HCT116 (cell line): Measurements from ENCODE around the gene SCGB3A1. TPM values are rescaled to one million over a fixed set of nuclear protein-coding genes. Genes with fewer than 3 reads are reported as not detected.

Experiments
- ATAC-seq: fragments of 200-7000 bp; cut with Tn5 transposase; 2 replicates; pipeline ENCODE4 v1.9.1; 2020; ENCODE audit warnings: mild to moderate bottlenecking, moderate library complexity
- BruUV-seq: library from RNA; stranded (reverse); fragments of 400-500 nt; replicated peaks from 2 replicates; lab custom pipeline; 2021; lab: Mats Ljungman, UMichigan
- CTCF ChIA-PET: fragments of 300-600 bp; sonication (Branson Sonifier 250); formaldehyde crosslinking; loops from one replicate; lab custom pipeline; 2021; ENCODE audit warnings: antibody characterized with exemption; lab: Charles Lee
- POLR2A ChIA-PET: fragments of 300-600, 350-600 bp; sonication (Branson Sonifier 250); formaldehyde crosslinking; loops from one replicate; lab custom pipeline; 2021; ENCODE audit warnings: antibody characterized with exemption; lab: Charles Lee
- RAD21 ChIA-PET, 2 experiments: fragments of 300-600 bp; sonication (Branson Sonifier 250); formaldehyde crosslinking; loops; one replicate each; lab custom pipeline; 2023; ENCODE audit warnings: low total read pairs in 2 of 2; ENCODE audit not compliant: uncharacterized antibody in 2 of 2, unreplicated experiment in 2 of 2, low non-redundant PET in 1 of 2; lab: Charles Lee
- DNase-seq: peaks from one replicate; pipeline ENCODE4 v3.0.0-alpha.2; 2010; ENCODE audit warnings: low read depth, low spot score
- H2AFZ ChIP-seq: fragments of 200-600 bp; shearing (Covaris generic), sonication (generic); 2 replicates; pipeline ENCODE4 v1.6.1; 2017; ENCODE audit warnings: low read depth, mixed run types, mixed read lengths, antibody characterized with exemption, low read length; ENCODE audit not compliant: poor library complexity, severe bottlenecking
- H3K27ac ChIP-seq: 2 replicates; pipeline ENCODE4 v1.5.1; 2012; ENCODE audit warnings: low read depth, low read length
- H3K27me3 ChIP-seq: fragments of 200-600 bp; sonication (generic); 2 replicates; pipeline ENCODE4 v1.6.1; 2016; ENCODE audit warnings: mixed run types, low read length, mixed read lengths; ENCODE audit not compliant: insufficient read depth
- H3K36me3 ChIP-seq, 2 experiments: fragments of 200-500 bp in 1 of 2; fragments of 200-600 bp in 1 of 2; sonication (Bioruptor generic) in 1 of 2; sonication (generic) in 1 of 2; 2 replicates each; pipeline versions ENCODE4 v1.5.1 to v1.6.1; 2014 to 2016; ENCODE audit warnings: low read length in 2 of 2, inconsistent platforms in 1 of 2, mixed read lengths in 1 of 2, mixed run types in 1 of 2; ENCODE audit not compliant: insufficient read depth in 2 of 2, control insufficient read depth in 1 of 2
- H3K4me1 ChIP-seq, 2 experiments: fragments of 200-600 bp in 1 of 2; sonication (generic) in 1 of 2; 2 replicates each; pipeline versions ENCODE4 v1.5.1 to v1.6.1; 2012 to 2017; ENCODE audit warnings: low read length in 2 of 2, inconsistent platforms in 1 of 2, mild to moderate bottlenecking in 1 of 2, mixed read lengths in 1 of 2, mixed run types in 1 of 2, moderate library complexity in 1 of 2; ENCODE audit not compliant: insufficient read depth in 2 of 2, control insufficient read depth in 1 of 2
- H3K4me2 ChIP-seq: fragments of 200-600 bp; sonication (generic); 2 replicates; pipeline ENCODE4 v1.6.1; 2017; ENCODE audit warnings: mixed run types, low read length, mixed read lengths
- H3K4me3 ChIP-seq, 2 experiments: fragments of 200-600 bp in 1 of 2; sonication (generic) in 1 of 2; replicated peaks in 1 of 2; 2 replicates each; pipeline ENCODE4 v1.5.1; 2011 to 2016; ENCODE audit warnings: low read length in 2 of 2, control low read depth in 1 of 2, low read depth in 1 of 2, mild to moderate bottlenecking in 1 of 2, mixed read lengths in 1 of 2, mixed run types in 1 of 2
- H3K79me2 ChIP-seq: fragments of 200-600 bp; sonication (generic); 2 replicates; pipeline ENCODE4 v1.6.1; 2017; ENCODE audit warnings: mild to moderate bottlenecking, mixed run types, low read length, moderate library complexity, mixed read lengths; ENCODE audit not compliant: insufficient read depth
- H3K9ac ChIP-seq: fragments of 200-600 bp; sonication (generic); 2 replicates; pipeline ENCODE4 v1.6.1; 2016; ENCODE audit warnings: low read length, mixed read lengths
- H3K9me2 ChIP-seq: fragments of 200-600 bp; sonication (generic), shearing (Covaris generic); 2 replicates; pipeline ENCODE4 v1.6.1; 2017; ENCODE audit warnings: mixed run types, mild to moderate bottlenecking, moderate library complexity; ENCODE audit not compliant: insufficient read depth
- H3K9me3 ChIP-seq, 2 experiments: fragments of 200-500 bp in 1 of 2; fragments of 200-600 bp in 1 of 2; sonication (Bioruptor generic) in 1 of 2; sonication (generic) in 1 of 2; 2 replicates each; pipeline ENCODE4 v1.6.1; 2014 to 2017; ENCODE audit warnings: low read length in 2 of 2, mixed read lengths in 2 of 2, inconsistent platforms in 1 of 2, low read depth in 1 of 2, mild to moderate bottlenecking in 1 of 2, mixed run types in 1 of 2, moderate library complexity in 1 of 2; ENCODE audit not compliant: control insufficient read depth in 1 of 2, insufficient read depth in 1 of 2
- H4K20me1 ChIP-seq: fragments of 200-600 bp; sonication (generic), shearing (Covaris generic); 2 replicates; pipeline ENCODE4 v1.6.1; 2017; ENCODE audit warnings: mixed run types, mild to moderate bottlenecking, moderate library complexity; ENCODE audit not compliant: insufficient read depth
- ATF3 ChIP-seq: IDR thresholded peaks from 2 replicates; pipeline ENCODE4 v1.6.1; 2012
- CEBPB ChIP-seq: IDR thresholded peaks from 2 replicates; pipeline ENCODE4 v1.6.1; 2012; ENCODE audit warnings: low read depth
- EGR1 ChIP-seq: IDR thresholded peaks from 2 replicates; pipeline ENCODE4 v1.6.1; 2012; ENCODE audit warnings: low read depth
- EZH2 ChIP-seq: fragments of 200-600 bp; sonication (generic); IDR thresholded peaks from 2 replicates; pipeline ENCODE4 v1.6.1; 2017; ENCODE audit warnings: antibody characterized with exemption, mixed run types
- EZH2phosphoT487 ChIP-seq: fragments of 200-600 bp; IDR thresholded peaks from 2 replicates; pipeline ENCODE4 v1.6.1; 2018; ENCODE audit warnings: antibody characterized with exemption, borderline replicate concordance
- FOSL1 ChIP-seq: IDR thresholded peaks from 2 replicates; pipeline ENCODE4 v1.6.1; 2012; ENCODE audit warnings: low read depth
- JUND ChIP-seq: IDR thresholded peaks from 2 replicates; pipeline ENCODE4 v1.6.1; 2012
- MAX ChIP-seq: IDR thresholded peaks from 2 replicates; pipeline ENCODE4 v1.6.1; 2012
- POLR2A ChIP-seq: IDR thresholded peaks from 2 replicates; pipeline ENCODE4 v1.7.0; 2011; ENCODE audit warnings: borderline replicate concordance; ENCODE audit not compliant: insufficient read depth, insufficient read length; ENCODE audit errors: extremely low read depth
- RAD21 ChIP-seq: IDR thresholded peaks from 2 replicates; pipeline ENCODE4 v1.6.1; 2012; ENCODE audit warnings: low read depth, mild to moderate bottlenecking
- SIN3A ChIP-seq: IDR thresholded peaks from 2 replicates; pipeline ENCODE4 v1.6.1; 2012; ENCODE audit warnings: low read depth
- SRF ChIP-seq: IDR thresholded peaks from 2 replicates; pipeline ENCODE4 v1.6.1; 2012; ENCODE audit warnings: low read depth
- YY1 ChIP-seq: IDR thresholded peaks from 2 replicates; pipeline ENCODE4 v1.6.1; 2011; ENCODE audit warnings: low read length, low read depth, moderate library complexity, mild to moderate bottlenecking; ENCODE audit not compliant: insufficient replicate concordance; ENCODE audit errors: extremely low read depth
- ZFX ChIP-seq: fragments of 450-650 bp; IDR thresholded peaks from 2 replicates; pipeline ENCODE4 v1.6.1; 2017
- ZNF274 ChIP-seq: fragments of 200-500 bp; sonication (Bioruptor generic); IDR thresholded peaks from 2 replicates; pipeline ENCODE4 v1.6.1; 2014; ENCODE audit warnings: mild to moderate bottlenecking, low read depth, low read length, inconsistent platforms
- intact Hi-C: fragments of 100-400 bp; cut with micrococcal nuclease; formaldehyde crosslinking; loops from 2 replicates; pipeline ENCODE4 v1.10.0; 2022
- total RNA-seq: library from RNA; stranded (reverse); gene quantifications from one replicate; pipeline ENCODE4 v1.2.1, GENCODE V29; 2021; ENCODE audit not compliant: unreplicated experiment
- TF ChIP-seq, protein P1 (sequence below), 3 experiments: fragments of 200-600 bp in 1 of 3; sonication (generic) in 1 of 3; IDR thresholded peaks in 2 of 3; conservative IDR thresholded peaks in 1 of 3; 2 replicates each; pipeline ENCODE4 v1.5.1; 2012 to 2017; ENCODE audit warnings: low read depth in 2 of 3, low read length in 2 of 3, antibody characterized with exemption in 1 of 3, borderline replicate concordance in 1 of 3, control low read depth in 1 of 3, mild to moderate bottlenecking in 1 of 3, mixed read lengths in 1 of 3, mixed run types in 1 of 3, moderate library complexity in 1 of 3; ENCODE audit not compliant: insufficient read depth in 1 of 3

The SCGB3A1 gene
- total RNA-seq, 1 experiment from 2014 or later, result not detected

DNA sequence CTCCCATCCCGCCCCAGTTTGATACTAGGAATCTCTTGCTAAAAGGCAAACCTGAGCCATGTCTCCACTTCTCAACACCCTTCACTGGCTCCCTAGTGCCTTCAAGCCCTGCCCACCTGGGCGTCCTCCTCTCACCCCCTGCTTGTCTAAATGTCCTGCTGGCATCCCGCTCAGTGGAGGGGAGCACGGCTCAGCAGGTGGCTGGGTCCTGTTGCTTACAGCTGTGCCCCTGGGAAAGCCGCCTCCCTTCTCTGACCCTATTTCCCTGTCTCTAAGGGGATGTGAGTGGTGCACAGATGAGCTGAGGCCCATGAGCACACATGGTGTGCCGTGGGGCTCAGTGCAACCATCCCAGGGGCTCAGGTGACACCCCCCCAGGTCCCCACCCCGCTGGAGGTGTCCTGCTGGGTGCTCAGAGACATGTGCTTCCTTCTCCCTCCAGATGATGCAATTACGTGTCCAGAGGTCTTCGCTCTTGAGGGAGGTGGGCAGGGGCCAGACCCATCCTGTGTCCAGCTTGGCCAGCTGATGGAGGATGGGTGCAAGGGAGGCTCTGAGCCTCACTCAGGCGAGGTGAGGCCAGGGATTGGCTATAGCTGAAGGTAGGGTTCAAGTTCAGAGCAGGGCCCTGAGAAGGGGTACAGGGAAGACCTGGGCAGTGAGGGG lies 34.0 kb upstream of the SCGB3A1 start:
- Histone ChIP-seq H3K9me2 (no peaks in the 10 kb centered on the region), H4K20me1 (no peaks in the 10 kb centered on the region), H3K27me3 (no peaks in the 10 kb centered on the region), H3K4me1 (no peaks in the 10 kb centered on the region), H2AFZ (no peak overlapping the region), H3K9ac (no peak overlapping the region), H3K4me2 (no peak overlapping the region), H3K9me3 (no peaks in the 10 kb centered on the region), H3K27ac (no peak overlapping the region), H3K36me3 (no peaks in the 10 kb centered on the region), H3K79me2 (no peaks in the 10 kb centered on the region), H3K4me3 (no peak overlapping the region)
- intact Hi-C loops, result no loop called here
- CTCF ChIA-PET, result no interaction called here
- TF ChIP-seq RAD21 (no peak), YY1 (no peak), SRF (no peak), POLR2A (no peak), FOSL1 (no peak), MAX (no peak), CEBPB (no peak), ATF3 (no peak), EZH2phosphoT487 (no peak), ZFX (no peak), JUND (no peak), SIN3A (no peak), EZH2 (no peak), ZNF274 (no peak), EGR1 (no peak)
- TF ChIP-seq, protein P1, sequence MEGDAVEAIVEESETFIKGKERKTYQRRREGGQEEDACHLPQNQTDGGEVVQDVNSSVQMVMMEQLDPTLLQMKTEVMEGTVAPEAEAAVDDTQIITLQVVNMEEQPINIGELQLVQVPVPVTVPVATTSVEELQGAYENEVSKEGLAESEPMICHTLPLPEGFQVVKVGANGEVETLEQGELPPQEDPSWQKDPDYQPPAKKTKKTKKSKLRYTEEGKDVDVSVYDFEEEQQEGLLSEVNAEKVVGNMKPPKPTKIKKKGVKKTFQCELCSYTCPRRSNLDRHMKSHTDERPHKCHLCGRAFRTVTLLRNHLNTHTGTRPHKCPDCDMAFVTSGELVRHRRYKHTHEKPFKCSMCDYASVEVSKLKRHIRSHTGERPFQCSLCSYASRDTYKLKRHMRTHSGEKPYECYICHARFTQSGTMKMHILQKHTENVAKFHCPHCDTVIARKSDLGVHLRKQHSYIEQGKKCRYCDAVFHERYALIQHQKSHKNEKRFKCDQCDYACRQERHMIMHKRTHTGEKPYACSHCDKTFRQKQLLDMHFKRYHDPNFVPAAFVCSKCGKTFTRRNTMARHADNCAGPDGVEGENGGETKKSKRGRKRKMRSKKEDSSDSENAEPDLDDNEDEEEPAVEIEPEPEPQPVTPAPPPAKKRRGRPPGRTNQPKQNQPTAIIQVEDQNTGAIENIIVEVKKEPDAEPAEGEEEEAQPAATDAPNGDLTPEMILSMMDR (IDR thresholded peaks at IDR 0.05 in 2 of 3, conservative IDR thresholded peaks at IDR 0.05 in 1 of 3; ENCODE audit: borderline replicate concordance in 1 of 3, insufficient read depth in 1 of 3, low read depth in 2 of 3, low read length in 2 of 3), result no peak
- RAD21 ChIA-PET, result no interaction called here
- BruUV-seq, result no TSS peak
- no peak for ATAC-seq
- no peak for DNase-seq
- POLR2A ChIA-PET, result no interaction called here
